Measurements from ENCODE around the gene TCERG1L.

- TF ChIP-seq POLR2A (IDR thresholded peaks at IDR 0.05) (no peak), CTCF (IDR thresholded peaks at IDR 0.05) (no peak), EP300 (IDR thresholded peaks at IDR 0.05) (no peak), POLR2AphosphoS5 (IDR thresholded peaks at IDR 0.05) (no peak)
Observed at GRCh38 chr10:131311402-131311660, 190 bp downstream of the TCERG1L start.

All from stomach (tissue), 4 donors.